Epithelial cell of esophagus (primary cell): ENCODE measurements around the gene ABI3.

Experiments used
- DNase-seq: peaks from one replicate; pipeline ENCODE4 v3.0.0; 2010; ENCODE audit warnings: low read depth
- H3K4me3 ChIP-seq: 2 replicates; pipeline ENCODE4 v1.5.1; 2011; ENCODE audit warnings: mild to moderate bottlenecking, low read length, control low read depth
- CTCF ChIP-seq: IDR thresholded peaks from 2 replicates; pipeline ENCODE4 v1.5.1; 2011; ENCODE audit warnings: low read depth, mild to moderate bottlenecking, low read length, control low read depth, inconsistent platforms; ENCODE audit not compliant: insufficient read depth; ENCODE audit errors: missing control alignments

Gene ABI3

DNA sequence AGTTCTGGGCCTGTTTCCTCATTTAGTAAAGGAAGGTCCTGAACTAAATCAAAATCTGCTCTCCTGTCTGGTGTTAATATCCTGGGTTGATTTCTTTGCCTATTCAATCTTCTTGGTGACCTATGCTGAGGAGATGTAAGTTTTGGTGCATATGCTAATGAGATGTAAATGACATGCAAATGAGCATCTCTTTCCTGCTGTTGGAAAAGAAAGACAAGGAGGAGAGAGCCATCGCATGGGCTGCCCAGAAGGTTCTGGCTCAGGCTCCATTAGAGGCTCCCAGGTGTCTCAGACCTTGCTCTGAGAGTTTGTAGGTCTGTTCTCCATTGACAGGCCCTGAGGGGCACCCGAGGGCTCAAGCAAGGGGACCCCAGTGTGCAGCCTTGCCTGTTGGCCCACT lies 3.3 kb downstream of the ABI3 start:
- DNase-seq: no peak
- TF ChIP-seq CTCF: no peak
- no peak overlapping the region for H3K4me3 ChIP-seq

DNA sequence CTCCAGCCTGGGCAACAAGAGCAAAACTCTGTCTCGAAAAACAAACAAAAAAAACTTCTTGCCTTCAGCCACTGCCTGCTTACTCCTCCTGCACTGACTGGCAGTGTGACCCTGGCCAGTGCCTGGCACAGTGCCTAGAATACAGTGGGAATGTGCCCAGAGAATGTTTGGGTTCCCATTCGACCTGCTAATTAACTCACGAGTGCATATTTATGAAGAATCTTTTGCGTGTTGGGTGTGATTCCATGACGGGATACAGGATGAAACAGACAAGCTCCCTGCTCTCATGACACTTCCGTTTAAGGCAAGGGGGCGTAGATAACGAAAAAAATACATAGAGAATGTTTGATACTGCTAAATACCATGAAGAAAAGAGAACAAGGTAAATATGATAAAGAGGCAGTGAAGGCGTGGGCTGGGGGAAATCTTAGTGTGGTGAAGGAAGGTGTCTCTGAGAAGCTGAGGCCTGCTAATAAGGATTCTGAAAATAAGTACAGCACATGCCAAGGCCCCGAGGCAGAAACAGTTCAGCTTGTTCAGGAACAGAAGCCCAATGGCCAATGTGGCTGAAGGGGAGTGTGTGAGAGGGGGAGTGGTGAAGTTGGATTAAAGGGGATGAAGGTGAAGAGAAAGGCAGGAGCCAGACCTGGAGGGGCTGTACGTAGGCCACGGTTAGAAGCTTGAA lies 4.3 kb downstream of the ABI3 start:
- no peak for DNase-seq
- no peak overlapping the region for H3K4me3 ChIP-seq
- TF ChIP-seq CTCF: no peak

GRCh38 chr17:49216482-49216881 lies 6.0 kb downstream of the ABI3 start:
- no peak overlapping the region for H3K4me3 ChIP-seq
- no peak for DNase-seq
- no peak for TF ChIP-seq CTCF

DNA sequence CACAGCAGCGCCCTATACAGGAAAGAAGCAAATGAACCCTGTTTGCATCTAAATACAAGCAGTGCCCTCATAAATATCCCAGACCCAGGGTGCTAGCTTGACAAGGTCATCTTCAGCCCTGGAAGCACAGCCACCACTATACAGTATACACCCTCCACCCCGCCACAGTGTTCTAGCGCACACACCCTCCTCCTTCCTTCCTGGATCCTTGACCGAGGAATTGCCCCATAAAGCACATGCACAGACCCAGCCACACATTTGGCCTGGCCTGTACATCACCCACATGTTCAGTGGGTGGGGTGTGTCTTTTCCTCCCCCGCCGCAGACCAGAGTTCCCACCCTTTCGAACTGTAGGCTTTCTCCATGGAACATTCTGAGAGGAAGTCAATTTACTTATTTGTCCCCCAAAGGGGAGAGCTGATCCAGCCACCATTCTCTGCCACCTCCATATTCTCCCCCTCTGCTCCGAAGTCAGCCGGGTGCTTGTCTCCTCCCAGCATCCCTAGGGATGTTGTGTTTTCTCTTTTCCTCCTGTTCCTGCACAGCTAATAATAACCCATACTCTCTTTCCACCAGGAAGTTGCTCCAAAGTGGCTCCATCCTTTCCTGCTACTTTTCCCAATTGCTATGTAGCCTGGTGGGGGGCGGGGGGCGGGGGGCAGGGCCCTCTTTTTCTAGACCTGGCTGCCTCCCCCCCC lies 6.6 kb downstream of the ABI3 start:
- no peak for DNase-seq
- H3K4me3 ChIP-seq: no peak overlapping the region
- no peak for TF ChIP-seq CTCF

DNA sequence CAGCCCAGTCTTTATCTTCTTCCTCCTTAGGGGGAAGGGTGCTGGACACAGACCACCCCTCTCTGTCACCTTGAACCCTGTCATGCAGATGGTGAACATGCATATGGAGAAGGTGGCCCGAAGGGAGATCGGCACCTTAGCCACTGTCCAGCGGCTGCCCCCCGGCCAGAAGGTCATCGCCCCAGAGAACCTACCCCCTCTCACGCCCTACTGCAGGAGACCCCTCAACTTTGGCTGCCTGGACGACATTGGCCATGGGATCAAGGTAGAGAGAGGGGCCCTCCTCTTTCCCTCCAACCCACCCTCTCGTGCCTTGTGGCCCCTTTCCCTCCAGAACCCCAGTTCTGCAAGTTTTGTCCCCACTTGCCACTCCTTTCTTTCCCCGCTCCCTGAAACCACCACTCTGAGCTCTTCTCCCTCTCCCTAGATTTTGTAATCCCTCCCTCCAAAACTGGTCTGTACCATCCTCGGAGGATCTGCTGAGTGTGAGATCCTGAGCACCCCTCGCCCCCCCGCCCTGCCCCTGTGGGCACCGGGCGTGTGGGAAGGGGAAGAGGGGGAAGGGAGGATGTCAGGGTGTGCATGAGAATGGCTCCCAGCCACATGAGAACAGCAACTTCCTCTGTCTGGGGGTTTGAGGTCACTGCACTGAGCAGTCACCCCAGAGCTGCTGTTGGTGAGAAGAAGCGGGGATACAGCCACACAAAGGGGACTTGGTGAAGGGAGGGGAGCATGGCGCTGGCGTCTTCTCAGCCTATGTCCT lies 7.3 kb downstream of the ABI3 start:
- DNase-seq: no peak
- no peak overlapping the region for H3K4me3 ChIP-seq
- no peak for TF ChIP-seq CTCF

GRCh38 chr17:49218941-49219913 lies 8.7 kb downstream of the ABI3 start:
- TF ChIP-seq CTCF: no peak
- H3K4me3 ChIP-seq: no peak overlapping the region
- DNase-seq: no peak
